ENCODE measurements around the gene AVP. TPM values are rescaled to one million over a fixed set of nuclear protein-coding genes. Genes with fewer than 3 reads are reported as not detected.

AVP gene
- total RNA-seq, 1 experiment from 2014 or later: not detected

DNA sequence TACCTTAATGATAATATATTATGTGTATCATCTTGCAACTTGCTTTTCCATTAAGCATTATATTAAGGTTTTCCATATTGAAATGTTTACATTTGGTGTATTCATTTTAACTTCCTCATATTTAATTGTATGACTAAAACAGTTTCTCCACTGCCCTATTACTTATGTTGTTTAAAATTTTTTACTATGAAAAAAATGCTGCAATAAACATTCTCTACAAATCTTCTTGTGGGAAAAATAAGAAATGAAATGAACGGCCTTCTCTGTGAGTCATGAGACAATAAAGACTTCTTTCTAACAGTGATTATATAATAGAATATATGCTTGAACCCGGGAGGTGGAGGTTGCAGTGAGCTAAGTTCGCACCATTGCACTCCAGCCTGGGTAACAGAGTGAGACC is 49.6 kb upstream of the AVP start:
- Histone ChIP-seq H2BK5ac (ENCODE audit: insufficient read length, low read length) (no peak overlapping the region), H3K56ac (ENCODE audit: insufficient read length, low read depth, low read length) (no peak overlapping the region), H3K23me2 (ENCODE audit: insufficient read length, low read depth, low read length, poor library complexity, severe bottlenecking) (no peaks in the 10 kb centered on the region), H3K4me1 (ENCODE audit: insufficient read depth, low read length) (no peaks in the 10 kb centered on the region), H3K79me2 (ENCODE audit: insufficient read depth, low read length) (no peaks in the 10 kb centered on the region; the same call in 1 of the 2 replicates), H4K20me1 (ENCODE audit: control insufficient read depth, insufficient read depth, insufficient read length) (no peaks in the 10 kb centered on the region), H2BK12ac (ENCODE audit: insufficient read length, low read depth, low read length) (no peak overlapping the region), H2BK120ac (ENCODE audit: low read depth, low read length, poor library complexity, severe bottlenecking) (no peak overlapping the region), H3K27ac (ENCODE audit: insufficient read length, low read depth, low read length) (no peak overlapping the region), H3K9ac (ENCODE audit: extremely low read depth, insufficient read length, low read length) (no peak overlapping the region), H2AFZ (ENCODE audit: low read length) (no peak overlapping the region), H3K4me2 (ENCODE audit: insufficient read depth, insufficient read length, low read length) (no peak overlapping the region), H3K27me3 (ENCODE audit: insufficient read depth, low read length) (no peaks in the 10 kb centered on the region), H3K18ac (ENCODE audit: insufficient read length, low read depth, low read length) (no peak overlapping the region), H2BK15ac (ENCODE audit: low read depth, low read length) (no peak overlapping the region), H2BK20ac (ENCODE audit: low read depth, low read length, poor library complexity, severe bottlenecking) (no peak overlapping the region), H3K4ac (ENCODE audit: low read depth, low read length) (no peak overlapping the region), H3K14ac (ENCODE audit: insufficient read depth, low read length) (no peak overlapping the region), H4K8ac (replicated peaks; ENCODE audit: insufficient read length, low read depth, low read length) (no peak overlapping the region), H3K23ac (ENCODE audit: insufficient read length, low read depth, low read length) (no peak overlapping the region), H2AK5ac (ENCODE audit: insufficient read length, low read length) (no peak overlapping the region), H4K5ac (ENCODE audit: insufficient read length, low read depth, low read length) (no peak overlapping the region), H3K9me3 (ENCODE audit: control insufficient read depth, low read depth, low read length) (no peaks in the 10 kb centered on the region), H4K91ac (ENCODE audit: insufficient read length, low read depth, low read length) (no peak overlapping the region), H3K79me1 (ENCODE audit: insufficient read depth, low read depth, low read length, poor library complexity, severe bottlenecking) (no peaks in the 10 kb centered on the region), H3T11ph (ENCODE audit: low read length) (no peak overlapping the region)
- WGBS (ENCODE audit: extremely low coverage, insufficient read length, low lambda C conversion rate): no CpG with 5 or more reads among the region's 3 CpGs
- Mint-ChIP-seq H3K36me3 (ENCODE audit: insufficient read depth in 1 of 3, low read depth in 3 of 3) (no peaks in the 10 kb centered on the region), H3K9me3 (no peaks in the 10 kb centered on the region), H3K27me3 (ENCODE audit: low read depth) (no peaks in the 10 kb centered on the region), H3K27ac (no peak overlapping the region), H3K4me1 (no peaks in the 10 kb centered on the region), H3K4me3 (no peak overlapping the region)
- DNase-seq: no peak
- TF ChIP-seq, protein P1, sequence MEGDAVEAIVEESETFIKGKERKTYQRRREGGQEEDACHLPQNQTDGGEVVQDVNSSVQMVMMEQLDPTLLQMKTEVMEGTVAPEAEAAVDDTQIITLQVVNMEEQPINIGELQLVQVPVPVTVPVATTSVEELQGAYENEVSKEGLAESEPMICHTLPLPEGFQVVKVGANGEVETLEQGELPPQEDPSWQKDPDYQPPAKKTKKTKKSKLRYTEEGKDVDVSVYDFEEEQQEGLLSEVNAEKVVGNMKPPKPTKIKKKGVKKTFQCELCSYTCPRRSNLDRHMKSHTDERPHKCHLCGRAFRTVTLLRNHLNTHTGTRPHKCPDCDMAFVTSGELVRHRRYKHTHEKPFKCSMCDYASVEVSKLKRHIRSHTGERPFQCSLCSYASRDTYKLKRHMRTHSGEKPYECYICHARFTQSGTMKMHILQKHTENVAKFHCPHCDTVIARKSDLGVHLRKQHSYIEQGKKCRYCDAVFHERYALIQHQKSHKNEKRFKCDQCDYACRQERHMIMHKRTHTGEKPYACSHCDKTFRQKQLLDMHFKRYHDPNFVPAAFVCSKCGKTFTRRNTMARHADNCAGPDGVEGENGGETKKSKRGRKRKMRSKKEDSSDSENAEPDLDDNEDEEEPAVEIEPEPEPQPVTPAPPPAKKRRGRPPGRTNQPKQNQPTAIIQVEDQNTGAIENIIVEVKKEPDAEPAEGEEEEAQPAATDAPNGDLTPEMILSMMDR (conservative IDR thresholded peaks at IDR 0.05): no peak

Measured in H9 (cell line).